CD4-positive, alpha-beta T cell treated with Interleukin-21 for 1 hour (primary cell): Measurements from ENCODE around the gene CAPN11.
A peak's percentile ranks its signal among the peaks of the same experiment; 100 is the strongest.

Source experiments
- DNase-seq: peaks from one replicate; pipeline ENCODE4 v3.0.0-alpha.2; 2020

The CAPN11 gene

GRCh38 chr6:44217332-44218143, 58.9 kb downstream of the CAPN11 start:
- DNase-seq: no peak

- DNase-seq: peak; percentile 14
These were observed 60.6 kb downstream of the CAPN11 start for GRCh38 chr6:44219053-44219814.

GRCh38 chr6:44219815-44220784, 61.5 kb downstream of the CAPN11 start:
- DNase-seq: no peak

GRCh38 chr6:44220913-44221290, 62.3 kb downstream of the CAPN11 start:
- DNase-seq: no peak

GRCh38 chr6:44221291-44221960, 62.8 kb downstream of the CAPN11 start:
- peak; percentile 82 for DNase-seq

GRCh38 chr6:44221961-44222335, 63.3 kb downstream of the CAPN11 start:
- no peak for DNase-seq

GRCh38 chr6:44222486-44223318, 64.1 kb downstream of the CAPN11 start:
- no peak for DNase-seq

- DNase-seq: peak; percentile 87
These were observed 64.9 kb downstream of the CAPN11 start, which contains the start of gene SLC29A1 for GRCh38 chr6:44223319-44224028. TSS of gene SLC29A1 (plus strand) at chr6:44223595. CDS start at chr6:44227314, 3,719 bp downstream.

- no peak for DNase-seq
These were observed 65.7 kb downstream of the CAPN11 start for GRCh38 chr6:44224029-44224964.

GRCh38 chr6:44224965-44225305, 66.3 kb downstream of the CAPN11 start:
- DNase-seq: no peak

- DNase-seq: no peak
These were observed 67.1 kb downstream of the CAPN11 start for GRCh38 chr6:44225579-44226325.

- no peak for DNase-seq
These were observed 67.9 kb downstream of the CAPN11 start for GRCh38 chr6:44226368-44227147.

- DNase-seq: no peak
These were observed 68.7 kb downstream of the CAPN11 start for GRCh38 chr6:44227148-44227793.

GRCh38 chr6:44228031-44228430, 69.4 kb downstream of the CAPN11 start:
- DNase-seq: no peak

- no peak for DNase-seq
These were observed 69.8 kb downstream of the CAPN11 start for GRCh38 chr6:44228433-44228832.

GRCh38 chr6:44228836-44229235, 70.2 kb downstream of the CAPN11 start:
- DNase-seq: no peak

- no peak for DNase-seq
These were observed 70.9 kb downstream of the CAPN11 start for GRCh38 chr6:44229376-44230033.
